ENCODE measurements around the gene COL4A2.

DNA sequence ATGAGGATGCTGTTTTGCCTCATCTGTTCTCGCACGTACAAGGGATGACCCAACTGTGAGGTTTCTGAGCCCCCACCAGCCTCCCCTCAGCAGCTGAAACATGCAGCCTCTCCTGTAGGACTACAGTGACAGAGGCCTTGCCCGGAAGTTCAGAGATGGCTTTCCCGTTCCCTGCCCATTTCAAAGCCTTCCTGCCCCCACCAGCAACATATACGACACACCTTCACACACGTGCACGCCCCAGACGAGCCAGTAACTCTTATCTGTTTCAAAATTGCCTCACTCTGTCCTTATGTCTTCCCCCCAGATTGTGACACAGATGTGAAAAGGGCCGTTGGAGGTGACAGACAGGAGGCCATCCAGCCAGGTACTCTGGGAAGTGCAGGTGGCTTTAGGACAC lies 158.6 kb downstream of the COL4A2 start:
- TF ChIP-seq YY1 (IDR thresholded peaks at IDR 0.05; ENCODE audit: insufficient read depth, insufficient read length), result no peak
- no peak for TF ChIP-seq ZNF274 (IDR thresholded peaks at IDR 0.05; ENCODE audit: low read depth, low read length)
